Mesothelial cell of epicardium (in vitro differentiated cells): ENCODE measurements around the gene RUSF1. TPM values are rescaled to one million over a fixed set of nuclear protein-coding genes. Genes with fewer than 3 reads are reported as not detected.

Experiments used
- DNase-seq, 2 experiments: peaks; one replicate each; pipeline ENCODE4 v3.0.0; 2021; ENCODE audit warnings: low spot score in 2 of 2; ENCODE audit not compliant: unreplicated experiment in 2 of 2
- H3K27ac Mint-ChIP-seq: 2 replicates; pipeline ENCODE4 v1.8.0; 2021; ENCODE audit warnings: mixed read lengths
- H3K27me3 Mint-ChIP-seq: 2 replicates; pipeline ENCODE4 v1.8.0; 2021; ENCODE audit warnings: low read depth, mixed read lengths
- H3K36me3 Mint-ChIP-seq: 2 replicates; pipeline ENCODE4 v1.8.0; 2021; ENCODE audit warnings: mixed read lengths
- H3K4me1 Mint-ChIP-seq: 2 replicates; pipeline ENCODE4 v1.8.0; 2021; ENCODE audit warnings: mixed read lengths
- H3K4me3 Mint-ChIP-seq: 2 replicates; pipeline ENCODE4 v1.8.0; 2021; ENCODE audit warnings: mild to moderate bottlenecking, moderate library complexity, mixed read lengths
- H3K9me3 Mint-ChIP-seq: 2 replicates; pipeline ENCODE4 v1.8.0; 2021; ENCODE audit warnings: mixed read lengths
- total RNA-seq: library from RNA; stranded (reverse); gene quantifications from 3 replicates; pipeline ENCODE4 v1.2.1, GENCODE V29; 2021
- TF ChIP-seq, protein P1 (sequence below): fragments of 200-600 bp; sonication (generic); IDR thresholded peaks from one replicate; pipeline ENCODE4 v1.5.0; 2021; ENCODE audit warnings: antibody characterized with exemption; ENCODE audit not compliant: unreplicated experiment

RUSF1 gene
- total RNA-seq, 1 donor from 2014 or later = 88.9 TPM

DNA sequence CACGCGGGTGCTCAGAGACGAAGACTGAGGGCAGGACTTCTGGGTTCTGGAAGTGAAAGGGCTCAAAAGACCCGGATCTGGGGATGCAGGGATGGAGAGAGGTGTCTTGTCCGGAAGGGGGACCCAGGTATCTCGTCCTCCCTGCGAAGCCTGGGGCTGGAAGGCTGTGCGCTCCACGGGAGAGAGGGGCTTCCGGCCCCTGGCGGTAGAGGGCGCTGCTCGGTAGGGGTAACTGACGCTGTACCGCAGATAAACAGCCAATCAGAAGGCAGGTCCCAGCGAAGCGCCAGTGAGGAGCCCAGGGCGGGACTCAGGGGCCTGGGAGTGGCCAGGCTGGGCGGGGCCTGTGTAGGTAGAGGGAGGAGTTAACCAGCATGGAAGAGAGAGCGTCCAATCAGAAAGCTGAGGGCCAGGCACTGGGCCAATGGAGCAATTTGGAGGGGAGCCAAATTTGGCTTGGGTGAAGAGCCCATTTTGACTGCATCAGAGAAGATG is 35.4 kb downstream of the RUSF1 start:
- Mint-ChIP-seq H3K9me3 (no peaks in the 10 kb centered on the region), H3K36me3 (peaks cover 6% of the 10 kb centered on the region), H3K27ac (peak overlapping the region; percentile 71), H3K4me1 (peaks cover 30% of the 10 kb centered on the region), H3K27me3 (peaks cover 44% of the 10 kb centered on the region), H3K4me3 (peak overlapping the region; percentile 78)
- TF ChIP-seq, protein P1, sequence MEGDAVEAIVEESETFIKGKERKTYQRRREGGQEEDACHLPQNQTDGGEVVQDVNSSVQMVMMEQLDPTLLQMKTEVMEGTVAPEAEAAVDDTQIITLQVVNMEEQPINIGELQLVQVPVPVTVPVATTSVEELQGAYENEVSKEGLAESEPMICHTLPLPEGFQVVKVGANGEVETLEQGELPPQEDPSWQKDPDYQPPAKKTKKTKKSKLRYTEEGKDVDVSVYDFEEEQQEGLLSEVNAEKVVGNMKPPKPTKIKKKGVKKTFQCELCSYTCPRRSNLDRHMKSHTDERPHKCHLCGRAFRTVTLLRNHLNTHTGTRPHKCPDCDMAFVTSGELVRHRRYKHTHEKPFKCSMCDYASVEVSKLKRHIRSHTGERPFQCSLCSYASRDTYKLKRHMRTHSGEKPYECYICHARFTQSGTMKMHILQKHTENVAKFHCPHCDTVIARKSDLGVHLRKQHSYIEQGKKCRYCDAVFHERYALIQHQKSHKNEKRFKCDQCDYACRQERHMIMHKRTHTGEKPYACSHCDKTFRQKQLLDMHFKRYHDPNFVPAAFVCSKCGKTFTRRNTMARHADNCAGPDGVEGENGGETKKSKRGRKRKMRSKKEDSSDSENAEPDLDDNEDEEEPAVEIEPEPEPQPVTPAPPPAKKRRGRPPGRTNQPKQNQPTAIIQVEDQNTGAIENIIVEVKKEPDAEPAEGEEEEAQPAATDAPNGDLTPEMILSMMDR = peak; percentile 28
- DNase-seq = peak in 1 of 2 experiments; percentile 68

DNA sequence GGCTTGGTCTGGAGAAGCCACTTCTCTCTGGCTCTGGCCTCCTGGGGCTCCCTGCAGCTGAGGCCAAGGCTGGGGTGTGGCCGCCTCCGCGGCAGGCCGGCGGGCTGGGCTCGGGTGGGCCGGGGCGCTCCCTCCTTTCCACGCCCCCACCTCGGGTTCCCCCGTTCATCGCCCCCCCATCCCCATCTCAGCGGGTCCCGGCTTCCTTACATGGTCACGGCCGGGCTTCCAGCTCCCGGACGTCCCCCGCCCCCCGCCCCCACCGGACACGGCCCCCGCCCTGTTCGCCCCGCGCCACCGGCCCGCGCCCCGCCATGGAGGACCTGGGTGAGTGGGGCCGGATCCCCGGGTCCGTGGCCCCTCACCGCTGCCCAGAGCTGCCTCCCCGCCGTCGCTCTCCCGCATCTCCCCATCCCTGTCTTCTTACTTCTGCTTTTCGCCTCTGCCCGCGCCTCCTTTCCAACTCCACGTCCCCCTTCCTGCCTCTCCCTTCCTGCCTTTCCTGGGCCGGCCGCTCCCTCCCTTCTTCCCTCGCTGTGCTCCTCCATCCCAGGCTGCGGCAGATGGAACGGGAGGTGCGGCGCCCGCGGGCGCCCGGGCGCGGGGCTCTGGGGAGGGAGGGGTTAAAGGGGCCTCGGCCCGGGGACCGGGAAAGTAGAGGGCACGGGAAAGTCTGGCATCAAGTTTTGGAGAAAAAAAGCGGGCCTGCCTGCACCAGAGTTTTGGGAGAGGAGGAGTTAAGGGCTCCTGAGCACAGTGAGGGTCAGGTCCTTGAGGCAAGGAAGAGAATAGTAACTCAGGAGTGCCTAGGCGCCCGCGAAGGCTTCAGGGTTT is 36.1 kb downstream of the RUSF1 start, which contains the start of gene TGFB1I1:
Gene TGFB1I1, plus strand, starts transcription at position 278 of the 834 bp plus-strand sequence. Its CDS starts 37 bp downstream, at position 315.
- H3K9me3 Mint-ChIP-seq = no peaks in the 10 kb centered on the region
- peaks cover 6% of the 10 kb centered on the region for H3K36me3 Mint-ChIP-seq
- DNase-seq = no peak
- H3K27ac Mint-ChIP-seq = peak within 1 kb of the TSS; percentile 86
- H3K4me1 Mint-ChIP-seq = peaks cover 27% of the 10 kb centered on the region
- TF ChIP-seq, protein P1 = no peak
- H3K27me3 Mint-ChIP-seq = peaks cover 39% of the 10 kb centered on the region
- peak within 1 kb of the TSS; percentile 78 for H3K4me3 Mint-ChIP-seq

DNA sequence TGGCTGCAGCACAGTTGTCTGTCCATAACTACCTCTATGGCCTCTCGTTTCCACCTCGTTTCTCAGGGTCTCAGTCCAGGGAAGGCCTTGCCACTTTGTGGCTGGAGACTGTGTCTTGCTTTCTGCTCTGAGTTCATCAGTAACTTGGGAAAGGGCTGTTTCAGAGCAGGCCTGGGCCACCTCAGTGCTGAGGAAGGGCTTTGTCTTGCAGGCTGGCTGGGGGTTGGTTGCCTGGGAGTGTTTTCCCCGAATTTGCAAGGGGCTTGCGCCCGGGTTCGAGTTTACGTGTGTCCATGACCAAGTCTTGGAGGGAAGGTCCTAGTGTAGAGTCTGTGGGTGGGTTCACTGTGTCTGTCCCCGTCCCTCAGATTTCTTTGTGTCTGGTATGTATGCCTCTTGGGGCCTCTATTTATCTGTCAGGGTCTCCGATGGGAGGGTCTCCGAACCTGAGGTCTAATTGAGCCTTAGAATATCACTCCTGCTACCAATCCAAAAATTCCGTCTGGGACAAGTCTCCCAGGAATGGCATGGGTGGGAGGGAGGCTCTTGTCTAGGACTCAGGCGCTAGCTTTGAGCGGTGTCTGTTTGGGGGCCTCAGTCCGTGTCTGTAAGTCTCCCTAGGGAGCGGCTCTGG is 36.8 kb downstream of the RUSF1 start:
- no peak for DNase-seq
- peak overlapping the region; percentile 86 for H3K27ac Mint-ChIP-seq
- H3K4me3 Mint-ChIP-seq = peak overlapping the region; percentile 65
- H3K27me3 Mint-ChIP-seq = peaks cover 34% of the 10 kb centered on the region
- TF ChIP-seq, protein P1 = no peak
- peaks cover 22% of the 10 kb centered on the region for H3K4me1 Mint-ChIP-seq
- H3K9me3 Mint-ChIP-seq = no peaks in the 10 kb centered on the region
- peaks cover 10% of the 10 kb centered on the region for H3K36me3 Mint-ChIP-seq

DNA sequence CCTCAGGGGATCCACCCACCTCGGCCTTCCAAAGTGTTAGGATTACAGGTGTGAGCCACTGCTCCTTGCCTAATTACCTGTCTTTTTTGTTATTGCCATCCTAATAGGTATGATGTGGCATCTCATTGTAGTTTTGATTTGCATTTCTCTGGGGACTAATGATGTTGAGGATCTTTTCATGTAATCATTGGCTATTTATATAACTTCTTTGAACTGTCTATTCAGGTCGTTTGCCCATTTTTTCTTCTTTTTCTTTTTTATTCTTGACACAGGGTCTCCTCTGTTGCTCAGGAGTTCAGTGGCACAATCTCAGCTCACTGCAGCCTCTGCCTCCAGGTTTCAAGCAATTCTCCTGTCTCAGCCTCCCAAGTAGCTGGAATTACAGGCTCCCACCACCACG is 37.6 kb downstream of the RUSF1 start:
- Mint-ChIP-seq H3K36me3 (peaks cover 10% of the 10 kb centered on the region), H3K27me3 (peaks cover 27% of the 10 kb centered on the region), H3K27ac (no peak overlapping the region), H3K4me1 (peaks cover 18% of the 10 kb centered on the region), H3K4me3 (no peak overlapping the region), H3K9me3 (no peaks in the 10 kb centered on the region)
- no peak for DNase-seq
- TF ChIP-seq, protein P1 = no peak

DNA sequence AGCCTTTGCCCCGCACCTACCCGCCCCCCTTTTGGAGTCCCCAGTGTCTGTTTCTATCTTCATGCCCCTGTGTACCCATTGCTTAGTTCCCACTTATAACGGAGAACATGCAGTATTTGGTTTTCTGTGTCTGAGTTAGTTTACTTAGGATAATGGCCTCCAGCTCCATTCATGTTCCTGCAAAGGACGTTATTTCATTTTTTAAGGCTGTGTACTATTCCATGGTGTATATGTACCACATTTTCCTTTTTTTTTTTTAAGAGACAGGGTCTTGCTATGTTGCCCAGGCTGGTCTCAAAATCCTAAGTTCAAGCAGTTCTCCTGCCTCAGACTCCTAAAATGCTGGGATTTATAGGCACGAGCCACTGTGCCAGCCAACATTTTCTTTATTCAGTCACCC is 40.3 kb downstream of the RUSF1 start:
- Mint-ChIP-seq H3K27me3 (peaks cover 7% of the 10 kb centered on the region), H3K27ac (no peak overlapping the region), H3K4me1 (peaks cover 13% of the 10 kb centered on the region), H3K9me3 (no peaks in the 10 kb centered on the region), H3K4me3 (no peak overlapping the region), H3K36me3 (peaks cover 17% of the 10 kb centered on the region)
- TF ChIP-seq, protein P1 = no peak
- no peak for DNase-seq
